WTC11 (cell line): ENCODE data around the gene DPEP2NB. TPM values are rescaled to one million over a fixed set of nuclear protein-coding genes. Genes with fewer than 3 reads are reported as not detected.
A peak's percentile ranks its signal among the peaks of the same experiment; 100 is the strongest.

Experiments used
- ATAC-seq: fragments of 200-7000 bp; cut with Tn5 transposase; 2 replicates; pipeline ENCODE4 v1.10.0; 2021; ENCODE audit warnings: mild to moderate bottlenecking, moderate library complexity
- CTCF ChIA-PET: fragments of 300-600 bp; sonication (Branson Sonifier 250); formaldehyde crosslinking; loops from one replicate; lab custom pipeline; 2021; ENCODE audit warnings: antibody characterized with exemption; lab: Charles Lee
- POLR2A ChIA-PET: fragments of 350-600 bp; sonication (Branson Sonifier 250); formaldehyde crosslinking; loops from one replicate; lab custom pipeline; 2021; ENCODE audit warnings: antibody characterized with exemption; lab: Charles Lee
- DNase-seq: peaks from one replicate; pipeline ENCODE4 v3.0.0; 2021; ENCODE audit warnings: low spot score
- H3K27ac Mint-ChIP-seq: 2 replicates; pipeline ENCODE4 v1.8.0; 2021; ENCODE audit warnings: mixed read lengths
- H3K27me3 Mint-ChIP-seq: 2 replicates; pipeline ENCODE4 v1.8.0; 2021; ENCODE audit warnings: low read depth, mild to moderate bottlenecking, moderate library complexity, mixed read lengths
- H3K36me3 Mint-ChIP-seq: 2 replicates; pipeline ENCODE4 v1.8.0; 2021; ENCODE audit warnings: mixed read lengths
- H3K4me1 Mint-ChIP-seq: 2 replicates; pipeline ENCODE4 v1.8.0; 2022; ENCODE audit warnings: mixed read lengths
- H3K4me3 Mint-ChIP-seq: 2 replicates; pipeline ENCODE4 v1.8.0; 2021; ENCODE audit warnings: mild to moderate bottlenecking, moderate library complexity, mixed read lengths
- H3K9me3 Mint-ChIP-seq: 2 replicates; pipeline ENCODE4 v1.8.0; 2021; ENCODE audit warnings: mixed read lengths
- E2F5 ChIP-seq: sonication (generic); formaldehyde crosslinking; IDR thresholded peaks from 2 replicates; pipeline ENCODE4 v1.8.1; 2022; ENCODE audit warnings: mild to moderate bottlenecking, moderate library complexity, missing genetic modification reagents
- EMX1 ChIP-seq: fragments of 250-450 bp; sonication (Bioruptor Pico); IDR thresholded peaks from 2 replicates; pipeline ENCODE4 v1.8.0; 2021; ENCODE audit warnings: mild to moderate bottlenecking
- PRDM15 ChIP-seq: sonication (generic); formaldehyde crosslinking; IDR thresholded peaks from 2 replicates; pipeline ENCODE4 v1.8.0; 2022; ENCODE audit warnings: missing genetic modification reagents
- SOX15 ChIP-seq: fragments of 250-450 bp; sonication (Bioruptor Pico); IDR thresholded peaks from 2 replicates; pipeline ENCODE4 v1.9.0; 2021; ENCODE audit warnings: mild to moderate bottlenecking
- SP1 ChIP-seq: sonication (generic); formaldehyde crosslinking; conservative IDR thresholded peaks from 2 replicates; pipeline ENCODE4 v1.8.1; 2022; ENCODE audit warnings: missing genetic modification reagents
- TEAD4 ChIP-seq: sonication (generic); formaldehyde crosslinking; IDR thresholded peaks from 2 replicates; pipeline ENCODE4 v1.8.0; 2022; ENCODE audit warnings: mild to moderate bottlenecking, missing genetic modification reagents
- total RNA-seq: library from RNA; stranded (reverse); gene quantifications from 3 replicates; pipeline ENCODE4 v1.2.3, GENCODE V29; 2021
- TF ChIP-seq, protein P1 (sequence below): fragments of 250-450 bp; sonication (Bioruptor Pico); IDR thresholded peaks from 2 replicates; pipeline ENCODE4 v1.9.0; 2021; ENCODE audit warnings: mild to moderate bottlenecking, borderline replicate concordance
- TF ChIP-seq, protein P2 (sequence below): sonication (generic); formaldehyde crosslinking; IDR thresholded peaks from 2 replicates; pipeline ENCODE4 v1.8.0; 2022; ENCODE audit warnings: mild to moderate bottlenecking, missing genetic modification reagents
- TF ChIP-seq, protein P3 (sequence below): fragments of 250-450 bp; sonication (Bioruptor Pico); IDR thresholded peaks from 2 replicates; pipeline ENCODE4 v2.1.2; 2022; ENCODE audit warnings: mild to moderate bottlenecking, moderate library complexity

Gene DPEP2NB
- total RNA-seq, 1 experiment from 2014 or later, result not detected

DNA sequence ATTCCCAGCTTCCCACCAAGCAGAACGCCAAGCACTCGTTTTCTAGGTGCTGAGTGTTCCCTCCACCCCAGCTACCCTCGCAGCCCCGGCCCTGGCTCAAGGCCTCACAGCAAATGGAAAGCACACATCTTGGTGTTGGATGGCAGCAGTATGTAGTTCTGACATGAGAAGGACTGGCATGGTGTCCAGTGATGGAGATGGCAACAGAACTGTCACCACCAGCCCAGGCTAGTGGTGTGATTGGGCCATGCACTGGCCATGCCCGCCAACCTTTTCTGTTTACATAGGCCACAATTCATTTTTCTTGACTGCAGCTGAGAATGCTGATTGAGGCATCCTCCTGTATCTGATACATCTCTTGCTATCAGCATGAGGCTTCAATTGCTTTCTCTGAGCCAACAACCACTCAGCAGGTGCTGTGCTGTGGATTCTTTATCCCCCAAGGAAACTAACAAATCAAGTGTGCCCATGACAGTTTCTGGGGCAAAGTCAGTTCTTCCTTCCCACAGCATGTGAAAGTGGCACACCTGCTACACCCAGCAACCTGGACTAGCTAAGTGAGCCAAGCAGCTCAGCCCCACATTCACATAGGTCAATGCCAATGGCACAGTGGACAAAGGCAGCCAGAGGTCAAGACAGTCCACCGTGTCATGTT, 51.1 kb downstream of the DPEP2NB start (continued):
- TF ChIP-seq, protein P1, sequence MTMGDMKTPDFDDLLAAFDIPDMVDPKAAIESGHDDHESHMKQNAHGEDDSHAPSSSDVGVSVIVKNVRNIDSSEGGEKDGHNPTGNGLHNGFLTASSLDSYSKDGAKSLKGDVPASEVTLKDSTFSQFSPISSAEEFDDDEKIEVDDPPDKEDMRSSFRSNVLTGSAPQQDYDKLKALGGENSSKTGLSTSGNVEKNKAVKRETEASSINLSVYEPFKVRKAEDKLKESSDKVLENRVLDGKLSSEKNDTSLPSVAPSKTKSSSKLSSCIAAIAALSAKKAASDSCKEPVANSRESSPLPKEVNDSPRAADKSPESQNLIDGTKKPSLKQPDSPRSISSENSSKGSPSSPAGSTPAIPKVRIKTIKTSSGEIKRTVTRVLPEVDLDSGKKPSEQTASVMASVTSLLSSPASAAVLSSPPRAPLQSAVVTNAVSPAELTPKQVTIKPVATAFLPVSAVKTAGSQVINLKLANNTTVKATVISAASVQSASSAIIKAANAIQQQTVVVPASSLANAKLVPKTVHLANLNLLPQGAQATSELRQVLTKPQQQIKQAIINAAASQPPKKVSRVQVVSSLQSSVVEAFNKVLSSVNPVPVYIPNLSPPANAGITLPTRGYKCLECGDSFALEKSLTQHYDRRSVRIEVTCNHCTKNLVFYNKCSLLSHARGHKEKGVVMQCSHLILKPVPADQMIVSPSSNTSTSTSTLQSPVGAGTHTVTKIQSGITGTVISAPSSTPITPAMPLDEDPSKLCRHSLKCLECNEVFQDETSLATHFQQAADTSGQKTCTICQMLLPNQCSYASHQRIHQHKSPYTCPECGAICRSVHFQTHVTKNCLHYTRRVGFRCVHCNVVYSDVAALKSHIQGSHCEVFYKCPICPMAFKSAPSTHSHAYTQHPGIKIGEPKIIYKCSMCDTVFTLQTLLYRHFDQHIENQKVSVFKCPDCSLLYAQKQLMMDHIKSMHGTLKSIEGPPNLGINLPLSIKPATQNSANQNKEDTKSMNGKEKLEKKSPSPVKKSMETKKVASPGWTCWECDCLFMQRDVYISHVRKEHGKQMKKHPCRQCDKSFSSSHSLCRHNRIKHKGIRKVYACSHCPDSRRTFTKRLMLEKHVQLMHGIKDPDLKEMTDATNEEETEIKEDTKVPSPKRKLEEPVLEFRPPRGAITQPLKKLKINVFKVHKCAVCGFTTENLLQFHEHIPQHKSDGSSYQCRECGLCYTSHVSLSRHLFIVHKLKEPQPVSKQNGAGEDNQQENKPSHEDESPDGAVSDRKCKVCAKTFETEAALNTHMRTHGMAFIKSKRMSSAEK (CRISPR knock-in tag), result no peak
- TF ChIP-seq SOX15 (CRISPR knock-in tag) (no peak), TEAD4 (CRISPR knock-in tag) (no peak), EMX1 (CRISPR knock-in tag) (no peak)
- TF ChIP-seq, protein P2, sequence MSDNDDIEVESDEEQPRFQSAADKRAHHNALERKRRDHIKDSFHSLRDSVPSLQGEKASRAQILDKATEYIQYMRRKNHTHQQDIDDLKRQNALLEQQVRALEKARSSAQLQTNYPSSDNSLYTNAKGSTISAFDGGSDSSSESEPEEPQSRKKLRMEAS, result no peak
- TF ChIP-seq, all 79 proteins: peak for 0

DNA sequence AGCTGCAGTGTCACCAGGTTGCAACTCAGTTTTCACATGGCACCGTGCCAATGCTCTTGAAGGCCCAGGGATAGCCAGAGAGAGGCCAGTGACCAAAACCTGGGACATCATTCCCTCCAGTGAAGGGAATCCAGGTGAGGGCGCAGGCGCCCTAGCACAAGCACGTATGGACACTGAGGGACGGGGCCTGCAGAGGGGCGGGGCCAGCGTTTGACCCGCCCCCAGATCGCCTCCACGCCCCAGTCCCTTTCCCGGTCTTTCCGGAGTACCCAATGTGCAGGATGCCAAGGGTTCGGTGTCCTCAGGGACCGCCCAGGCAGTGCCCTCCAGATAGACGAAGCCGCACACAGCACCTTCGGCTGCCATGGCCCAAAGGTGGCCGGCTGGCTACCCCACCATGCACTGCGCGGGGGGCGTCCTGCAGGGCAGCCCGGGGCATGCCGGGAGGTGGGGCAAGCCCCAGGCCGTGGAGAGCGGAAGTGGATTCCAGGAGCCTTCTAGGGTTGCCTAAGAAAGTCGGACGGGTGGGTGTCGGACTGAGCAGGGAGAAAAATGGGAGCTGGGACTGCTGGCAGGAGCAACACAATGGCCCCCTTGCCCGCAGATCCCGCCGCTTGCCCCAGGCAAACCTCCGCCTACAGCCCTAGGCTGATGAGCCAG, 51.9 kb downstream of the DPEP2NB start:
- H3K9me3 Mint-ChIP-seq, result no peaks in the 10 kb centered on the region
- peaks cover 40% of the 10 kb centered on the region for H3K36me3 Mint-ChIP-seq
- CTCF ChIA-PET, result interaction anchor here (0.5 to 1.5 kb wide), 4 partner anchors 20 to 291 kb away, joined by 3 to 8 read pairs (median 3); partner anchors contain the start of gene LCAT
- peaks cover 36% of the 10 kb centered on the region for H3K4me1 Mint-ChIP-seq
- H3K4me3 Mint-ChIP-seq, result no peak overlapping the region
- H3K27ac Mint-ChIP-seq, result no peak overlapping the region
- DNase-seq (peak; percentile 71), ATAC-seq (peak; percentile 58)
- peak; percentile 96 for TF ChIP-seq PRDM15 (CRISPR knock-in tag)
- peak; percentile 46; the same call in 1 of the 2 replicates for TF ChIP-seq SP1 (CRISPR knock-in tag)
- TF ChIP-seq, protein P3, sequence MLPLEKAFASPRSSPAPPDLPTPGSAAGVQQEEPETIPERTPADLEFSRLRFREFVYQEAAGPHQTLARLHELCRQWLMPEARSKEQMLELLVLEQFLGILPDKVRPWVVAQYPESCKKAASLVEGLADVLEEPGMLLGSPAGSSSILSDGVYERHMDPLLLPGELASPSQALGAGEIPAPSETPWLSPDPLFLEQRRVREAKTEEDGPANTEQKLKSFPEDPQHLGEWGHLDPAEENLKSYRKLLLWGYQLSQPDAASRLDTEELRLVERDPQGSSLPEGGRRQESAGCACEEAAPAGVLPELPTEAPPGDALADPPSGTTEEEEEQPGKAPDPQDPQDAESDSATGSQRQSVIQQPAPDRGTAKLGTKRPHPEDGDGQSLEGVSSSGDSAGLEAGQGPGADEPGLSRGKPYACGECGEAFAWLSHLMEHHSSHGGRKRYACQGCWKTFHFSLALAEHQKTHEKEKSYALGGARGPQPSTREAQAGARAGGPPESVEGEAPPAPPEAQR (CRISPR knock-in tag), result no peak
- no peak for TF ChIP-seq TEAD4 (CRISPR knock-in tag)
- TF ChIP-seq E2F5, result no peak
- H3K27me3 Mint-ChIP-seq, result no peaks in the 10 kb centered on the region
- POLR2A ChIA-PET, result no interaction called here

Other genes starting within 250 kb of the DPEP2NB start
- gene RANBP10, start 209.4 kb downstream of the DPEP2NB start, total RNA-seq, result 14.0 to 16.9 TPM (median 16.1 TPM) in 3 replicates
- gene TSNAXIP1, start 209.0 kb downstream of the DPEP2NB start, total RNA-seq, result 0.41 to 1.7 TPM (median 0.48 TPM) in 3 replicates
- 46.5 to 49.0 TPM (median 47.4 TPM) in 3 replicates for gene THAP11, start 173.6 kb downstream of the DPEP2NB start, total RNA-seq
- gene NUTF2, start 169.0 kb downstream of the DPEP2NB start, total RNA-seq, result 183 to 205 TPM (median 200 TPM) in 3 replicates
- 52.1 to 58.3 TPM (median 57.3 TPM) in 3 replicates for gene CENPT, start 168.2 kb downstream of the DPEP2NB start, total RNA-seq
- 72.6 to 83.7 TPM (median 74.1 TPM) in 3 replicates for gene EDC4, start 142.9 kb downstream of the DPEP2NB start, total RNA-seq
- 7.0 to 12.4 TPM (median 7.4 TPM) in 3 replicates for gene NRN1L, start 131.0 kb downstream of the DPEP2NB start, total RNA-seq
- gene PSKH1, start 122.7 kb downstream of the DPEP2NB start, total RNA-seq, result 29.0 to 32.6 TPM (median 31.6 TPM) in 3 replicates
- gene CTRL, start 84.0 kb downstream of the DPEP2NB start, total RNA-seq, result 1.7 to 3.6 TPM (median 2.8 TPM) in 3 replicates
- 34.8 to 40.9 TPM (median 35.3 TPM) in 3 replicates for gene PSMB10, start 79.1 kb downstream of the DPEP2NB start, total RNA-seq
- gene LCAT, start 71.8 kb downstream of the DPEP2NB start, total RNA-seq, result 23.3 to 38.3 TPM (median 25.8 TPM) in 3 replicates
- gene SLC12A4, start 47.3 kb downstream of the DPEP2NB start, total RNA-seq, result 67.5 to 94.1 TPM (median 73.7 TPM) in 3 replicates
- 1.6 to 2.7 TPM (median 2.5 TPM) in 3 replicates for gene DPEP3, start 35.4 kb downstream of the DPEP2NB start, total RNA-seq
- gene DPEP2, start 16.4 kb downstream of the DPEP2NB start, total RNA-seq, result 0.13 to 0.25 TPM in 2 of 3 replicates, not detected in the other
- 15.2 to 18.3 TPM (median 17.7 TPM) in 3 replicates for gene DDX28, start 7.3 kb upstream of the DPEP2NB start, total RNA-seq
- 23.5 to 27.9 TPM (median 25.8 TPM) in 3 replicates for gene DUS2, start 7.4 kb upstream of the DPEP2NB start, total RNA-seq
- 32.5 to 34.6 TPM (median 33.3 TPM) in 3 replicates for gene NFATC3, start 69.5 kb upstream of the DPEP2NB start, total RNA-seq
- 48.5 to 55.0 TPM (median 49.8 TPM) in 3 replicates for gene ESRP2, start 220.2 kb upstream of the DPEP2NB start, total RNA-seq
- 9.4 to 10.2 TPM (median 9.8 TPM) in 3 replicates for gene PLA2G15, start 229.5 kb upstream of the DPEP2NB start, total RNA-seq
- gene SLC7A6, start 248.6 kb upstream of the DPEP2NB start, total RNA-seq, result 27.4 TPM in 3 replicates